Adrenal gland (tissue), 5 donors: ENCODE results near the gene MAN1C1.

Source experiments
- POLR2A ChIP-seq, 2 donors: fragments of 450-650 bp; IDR thresholded peaks; one replicate each; pipeline ENCODE4 v1.6.1; 2017; ENCODE audit warnings: antibody characterized with exemption in 2 of 2, mild to moderate bottlenecking in 2 of 2, moderate library complexity in 1 of 2
- TF ChIP-seq, protein P1 (sequence below), 6 experiments: fragments of 450-650 bp in 4 of 6; fragments of 200-600 bp in 2 of 6; sonication (generic) in 1 of 6; IDR thresholded peaks; 1 replicate in 5 of 6; 2 replicates in 1 of 6; pipeline versions ENCODE4 v1.5.1 to v1.8.0; 2016 to 2021; ENCODE audit warnings: antibody characterized with exemption in 6 of 6, mild to moderate bottlenecking in 2 of 6, moderate library complexity in 1 of 6
- donor health status: DM: no; HTN: no; CAD: no.

DNA sequence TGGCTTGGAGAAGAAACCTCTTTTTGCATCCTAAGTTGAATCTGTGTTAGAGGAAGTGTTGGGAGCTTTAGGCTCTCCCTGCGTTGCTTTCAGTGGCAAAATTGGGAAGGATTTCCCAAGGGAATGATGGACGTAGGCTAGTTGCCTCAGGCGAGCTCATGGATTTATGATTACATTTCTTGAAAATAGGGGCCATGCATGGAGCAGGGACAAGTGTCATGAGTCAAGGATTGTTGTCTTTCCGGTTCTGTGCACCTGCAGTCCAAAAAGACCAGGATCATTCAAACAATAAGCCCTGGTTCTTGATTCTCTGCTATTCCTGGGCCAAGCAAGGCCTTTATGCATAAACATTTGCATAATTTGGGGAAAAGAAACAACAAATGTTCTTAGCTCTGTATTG lies 7.1 kb downstream of the MAN1C1 start:
- TF ChIP-seq, protein P1, sequence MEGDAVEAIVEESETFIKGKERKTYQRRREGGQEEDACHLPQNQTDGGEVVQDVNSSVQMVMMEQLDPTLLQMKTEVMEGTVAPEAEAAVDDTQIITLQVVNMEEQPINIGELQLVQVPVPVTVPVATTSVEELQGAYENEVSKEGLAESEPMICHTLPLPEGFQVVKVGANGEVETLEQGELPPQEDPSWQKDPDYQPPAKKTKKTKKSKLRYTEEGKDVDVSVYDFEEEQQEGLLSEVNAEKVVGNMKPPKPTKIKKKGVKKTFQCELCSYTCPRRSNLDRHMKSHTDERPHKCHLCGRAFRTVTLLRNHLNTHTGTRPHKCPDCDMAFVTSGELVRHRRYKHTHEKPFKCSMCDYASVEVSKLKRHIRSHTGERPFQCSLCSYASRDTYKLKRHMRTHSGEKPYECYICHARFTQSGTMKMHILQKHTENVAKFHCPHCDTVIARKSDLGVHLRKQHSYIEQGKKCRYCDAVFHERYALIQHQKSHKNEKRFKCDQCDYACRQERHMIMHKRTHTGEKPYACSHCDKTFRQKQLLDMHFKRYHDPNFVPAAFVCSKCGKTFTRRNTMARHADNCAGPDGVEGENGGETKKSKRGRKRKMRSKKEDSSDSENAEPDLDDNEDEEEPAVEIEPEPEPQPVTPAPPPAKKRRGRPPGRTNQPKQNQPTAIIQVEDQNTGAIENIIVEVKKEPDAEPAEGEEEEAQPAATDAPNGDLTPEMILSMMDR (IDR thresholded peaks at IDR 0.05) = no peak
- no peak for TF ChIP-seq POLR2A (IDR thresholded peaks at IDR 0.05)
